Panc1 (cell line): ENCODE results near the gene IL18RAP.

Source experiments
- CTCF ChIP-seq: fragments of 450-650 bp; IDR thresholded peaks from 2 replicates; pipeline ENCODE4 v1.5.1; 2017; ENCODE audit warnings: mild to moderate bottlenecking
- SIN3A ChIP-seq: IDR thresholded peaks from 2 replicates; pipeline ENCODE4 v1.6.1; 2012; ENCODE audit warnings: low read depth, mild to moderate bottlenecking, low read length, moderate library complexity, borderline replicate concordance; ENCODE audit not compliant: insufficient read depth

- TF ChIP-seq CTCF (no peak), SIN3A (no peak)
Measured at GRCh38 chr2:102473631-102474030, 50.7 kb downstream of the IL18RAP start.
